Activated CD8-positive, alpha-beta memory T cell treated with anti-CD3 and anti-CD28 coated beads, Interleukin-2, amount 50 U/mL, for 48 hours (primary cell): ENCODE results near the gene FSTL5.

ENCODE experiments used
- DNase-seq: peaks from one replicate; pipeline ENCODE4 v3.0.0-alpha.2; 2020

Gene FSTL5

GRCh38 chr4:161936625-161937550, 226.9 kb downstream of the FSTL5 start:
- no peak for DNase-seq

DNA sequence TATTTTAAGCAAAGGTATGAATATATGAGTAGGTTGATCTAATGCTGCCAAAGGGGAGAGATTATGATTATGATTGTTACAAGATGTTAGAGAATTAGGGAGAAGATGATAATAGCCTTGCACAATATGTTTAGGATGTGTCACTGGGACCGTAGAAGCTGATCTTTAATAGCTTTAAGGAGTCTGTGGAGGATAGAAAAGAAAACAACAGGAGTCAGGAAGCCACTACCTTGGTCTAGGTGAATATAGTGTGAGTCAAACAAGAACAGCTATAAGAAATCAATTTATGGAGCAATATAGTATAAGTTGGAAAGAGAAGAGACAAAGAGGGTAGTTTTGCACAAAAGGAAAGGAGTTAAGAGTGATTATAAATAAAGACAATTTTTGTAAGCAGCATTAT, 232.7 kb downstream of the FSTL5 start:
- no peak for DNase-seq

DNA sequence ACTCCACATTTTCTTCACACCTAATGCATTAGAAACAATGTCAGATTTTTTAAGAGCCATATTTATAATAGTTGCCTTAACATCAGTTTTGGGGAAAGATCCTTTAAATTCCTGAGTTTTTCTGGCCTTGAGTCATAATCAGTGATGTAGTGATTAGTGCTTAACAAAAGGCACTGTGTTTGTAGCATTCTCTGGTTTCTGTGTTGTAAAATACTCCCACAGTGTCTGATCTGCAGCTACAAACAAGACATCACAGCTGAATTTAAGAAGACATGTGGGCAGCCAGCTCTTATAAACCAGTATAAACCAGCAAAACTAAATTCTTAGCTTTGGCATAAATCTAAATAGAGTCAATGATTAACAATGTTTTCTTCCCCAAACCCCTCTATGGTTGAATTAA, 233.8 kb downstream of the FSTL5 start:
- no peak for DNase-seq

- no peak for DNase-seq
Measured at GRCh38 chr4:161926033-161926828, 237.6 kb downstream of the FSTL5 start.

DNA sequence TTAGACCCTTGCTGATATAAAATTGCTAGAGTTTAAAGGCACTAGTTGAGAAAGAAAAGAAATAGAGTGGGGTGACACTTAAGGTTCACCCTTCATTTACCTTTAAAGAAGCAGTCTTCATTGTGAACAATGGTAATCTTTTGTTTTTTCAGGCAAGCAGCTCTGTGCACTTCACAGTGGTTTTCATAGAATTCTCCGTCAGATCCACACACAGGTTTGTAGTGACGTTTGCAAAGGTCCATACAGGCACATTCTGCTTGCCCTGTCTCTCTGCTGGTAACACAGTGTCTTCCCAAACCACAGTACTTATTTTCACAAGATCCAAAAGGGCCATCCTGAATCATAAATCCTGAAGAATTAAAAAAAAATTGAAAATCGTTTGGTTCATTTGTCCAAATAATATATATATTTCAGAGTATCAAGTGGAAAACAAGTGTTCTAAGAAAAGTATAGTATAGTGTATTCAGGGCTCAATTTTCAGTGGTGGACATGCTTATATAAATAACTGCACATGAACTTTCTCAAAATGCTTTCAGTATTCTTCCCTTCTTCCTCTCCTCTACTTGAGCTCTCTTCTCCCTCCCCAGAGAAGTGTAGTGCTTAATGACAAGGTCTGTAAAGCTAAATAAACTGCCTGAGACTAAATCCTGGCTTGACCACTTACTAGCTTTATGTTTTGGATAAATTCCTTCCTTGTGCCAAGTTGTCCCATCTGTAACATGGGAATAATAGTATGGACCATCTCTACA, 243.3 kb downstream of the FSTL5 start:
- no peak for DNase-seq

DNA sequence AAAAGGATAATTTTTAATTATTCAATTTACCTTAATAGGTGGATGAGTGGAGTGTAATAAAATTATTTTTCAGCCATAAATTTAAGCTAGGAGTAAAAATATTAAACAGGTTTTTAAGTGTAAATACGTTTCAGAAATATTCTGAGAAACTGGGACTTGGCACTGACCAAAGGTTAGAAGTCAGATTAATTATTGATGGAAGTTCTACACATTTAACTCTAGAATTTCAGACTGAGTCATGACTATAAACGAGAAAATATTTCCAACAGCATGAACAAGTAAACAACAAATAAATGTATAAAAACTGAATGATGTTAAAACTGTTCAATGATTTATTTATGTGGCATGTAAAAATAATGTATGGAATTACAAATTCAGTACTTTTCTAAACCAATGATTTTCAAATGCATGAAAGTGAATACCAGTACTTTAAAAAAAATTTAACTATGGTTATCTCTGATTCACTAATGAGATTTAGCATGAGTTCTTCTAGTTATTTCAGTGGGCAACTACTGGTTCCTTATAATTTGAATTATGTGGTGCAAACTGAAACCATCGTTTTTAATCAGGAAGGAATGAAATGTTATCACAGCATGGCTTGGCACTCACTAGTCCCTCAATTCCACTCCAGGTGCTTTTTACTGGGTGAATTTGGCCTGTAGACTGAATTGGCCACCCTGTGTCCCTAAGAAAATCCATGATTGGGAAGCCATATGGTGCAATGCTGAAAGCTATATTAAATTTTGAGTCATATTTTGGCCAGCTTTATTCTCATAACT, 244.2 kb downstream of the FSTL5 start:
- no peak for DNase-seq

DNA sequence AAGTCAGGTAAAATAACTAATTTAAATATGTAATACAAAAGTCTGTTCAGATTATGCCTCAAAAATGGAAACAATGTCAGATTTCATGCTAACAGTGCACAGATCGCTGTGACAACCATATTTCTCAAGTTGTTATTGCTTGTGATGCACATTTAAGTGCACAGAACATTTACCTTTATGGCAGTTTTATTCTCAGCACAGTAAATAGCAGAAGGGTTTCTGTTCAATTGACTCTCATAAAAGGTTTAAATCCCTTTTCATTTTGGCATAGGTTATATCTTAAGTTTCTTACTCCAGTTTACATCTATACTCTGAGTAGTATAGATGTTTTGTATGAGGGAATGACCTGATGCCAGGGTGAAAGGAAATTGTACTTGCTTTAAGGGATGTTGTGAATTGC, 247.8 kb downstream of the FSTL5 start:
- DNase-seq, result no peak

DNA sequence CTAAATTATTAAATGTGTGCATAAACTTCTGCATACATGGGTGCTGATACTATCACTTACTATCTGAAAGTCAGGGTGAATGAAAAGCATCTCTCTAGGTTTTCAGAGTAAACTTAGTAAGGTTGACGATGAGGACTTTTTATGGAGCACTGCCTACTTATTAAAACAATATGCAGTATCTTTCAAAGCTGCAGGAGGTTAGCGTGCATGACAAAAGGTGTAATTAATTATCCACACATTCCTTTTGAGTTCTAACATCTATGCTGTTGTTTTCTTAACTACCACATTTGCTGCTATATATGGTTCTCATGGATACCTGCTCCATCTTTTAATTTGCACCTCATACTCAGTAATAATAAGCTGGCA, 256.2 kb downstream of the FSTL5 start:
- DNase-seq, result no peak

- no peak for DNase-seq
Measured at GRCh38 chr4:161906836-161907589, 256.8 kb downstream of the FSTL5 start.

- DNase-seq, result no peak
Measured at GRCh38 chr4:161900110-161900509, 263.7 kb downstream of the FSTL5 start.

DNA sequence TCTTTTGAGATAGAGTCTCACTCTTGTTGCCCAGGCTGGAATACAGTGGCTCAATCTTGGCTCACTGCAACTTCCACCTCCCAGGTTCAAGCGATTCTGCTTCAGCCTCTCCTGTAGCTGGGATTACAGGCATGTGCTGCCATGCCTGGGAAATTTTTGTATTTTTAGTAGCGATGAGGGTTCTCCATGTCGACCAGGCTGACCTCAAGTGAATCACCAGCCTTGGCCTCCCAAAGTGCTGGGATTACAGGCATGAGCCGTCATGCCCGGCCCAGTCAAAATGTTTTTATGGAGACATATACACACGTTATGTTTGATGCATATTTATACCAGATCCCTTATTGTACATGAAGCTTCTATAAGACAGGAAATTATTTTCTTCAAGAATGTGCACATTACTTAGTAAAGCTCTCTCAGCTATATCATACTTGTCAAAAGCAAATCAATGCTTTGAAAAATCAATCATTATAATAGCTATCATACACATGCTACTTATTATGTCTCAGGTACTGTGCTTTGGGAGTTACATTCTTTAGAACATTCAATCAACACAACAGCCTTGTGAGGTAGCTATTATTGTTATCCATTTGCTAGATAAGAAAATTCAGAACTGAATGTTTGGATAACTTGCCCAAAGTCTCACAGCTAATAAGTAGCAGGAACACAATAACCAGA, 269.2 kb downstream of the FSTL5 start:
- no peak for DNase-seq

GRCh38 chr4:161894014-161894413, 269.8 kb downstream of the FSTL5 start:
- no peak for DNase-seq

- DNase-seq, result no peak
Measured at GRCh38 chr4:161893566-161893965, 270.2 kb downstream of the FSTL5 start.

- no peak for DNase-seq
Measured at GRCh38 chr4:161892951-161893350, 270.8 kb downstream of the FSTL5 start.

DNA sequence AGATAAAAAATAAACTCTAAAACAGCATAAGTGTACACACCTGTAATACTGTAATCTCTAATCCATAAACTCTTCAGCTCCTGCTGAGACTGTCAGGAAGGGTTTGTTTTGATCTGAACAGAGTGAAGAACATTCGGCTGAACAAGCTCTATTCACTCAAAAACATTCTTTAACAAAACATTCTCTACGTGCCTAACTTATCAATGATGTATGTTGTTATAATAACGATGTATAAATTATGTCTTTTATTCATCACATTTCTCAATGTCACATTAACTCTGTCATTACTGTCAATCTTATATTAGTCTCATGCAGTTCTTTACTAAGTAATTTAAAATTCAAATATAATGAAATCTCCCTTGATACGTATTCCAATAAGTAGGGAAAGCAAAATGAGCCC, 280.6 kb downstream of the FSTL5 start:
- no peak for DNase-seq

DNA sequence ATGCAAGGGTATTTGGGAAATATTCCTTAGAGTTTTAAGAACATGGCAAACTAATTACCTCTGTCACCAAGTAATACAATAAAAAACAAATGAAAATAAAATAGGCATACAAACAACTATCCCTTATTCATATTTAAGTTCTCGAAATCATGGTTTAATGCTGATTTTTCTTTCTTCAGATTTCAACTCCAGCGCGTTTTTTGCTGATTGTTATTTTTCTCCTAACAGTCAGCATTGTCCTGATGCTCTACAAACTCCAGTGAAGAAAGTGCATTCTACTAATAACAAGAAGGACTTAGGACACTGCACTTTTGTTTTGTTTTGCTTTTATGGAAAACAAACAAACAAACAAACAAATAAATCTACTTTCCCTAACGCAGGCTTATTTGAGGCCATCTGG, 282.4 kb downstream of the FSTL5 start:
- no peak for DNase-seq

DNA sequence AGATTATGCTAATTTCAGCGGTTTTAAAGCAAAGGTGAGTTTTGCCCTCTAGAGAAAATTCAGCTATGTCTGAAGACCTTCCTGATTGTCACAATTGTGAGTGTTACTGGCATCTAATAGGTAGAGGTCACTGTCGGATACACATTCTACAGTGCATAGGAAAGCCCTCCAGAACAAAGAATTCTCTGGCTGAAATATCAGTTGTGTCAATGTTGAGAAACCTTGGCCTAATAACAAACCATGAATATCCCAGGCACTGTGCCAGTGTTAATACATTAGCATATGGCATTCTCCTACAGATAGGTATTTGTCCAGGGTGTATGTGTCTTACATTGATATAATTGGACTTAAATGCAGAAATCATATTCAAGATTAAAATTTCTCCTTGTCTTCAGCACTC, 294.3 kb downstream of the FSTL5 start:
- no peak for DNase-seq

GRCh38 chr4:161856711-161857326, 307.0 kb downstream of the FSTL5 start:
- DNase-seq, result no peak

GRCh38 chr4:161850631-161851030, 313.2 kb downstream of the FSTL5 start:
- no peak for DNase-seq

DNA sequence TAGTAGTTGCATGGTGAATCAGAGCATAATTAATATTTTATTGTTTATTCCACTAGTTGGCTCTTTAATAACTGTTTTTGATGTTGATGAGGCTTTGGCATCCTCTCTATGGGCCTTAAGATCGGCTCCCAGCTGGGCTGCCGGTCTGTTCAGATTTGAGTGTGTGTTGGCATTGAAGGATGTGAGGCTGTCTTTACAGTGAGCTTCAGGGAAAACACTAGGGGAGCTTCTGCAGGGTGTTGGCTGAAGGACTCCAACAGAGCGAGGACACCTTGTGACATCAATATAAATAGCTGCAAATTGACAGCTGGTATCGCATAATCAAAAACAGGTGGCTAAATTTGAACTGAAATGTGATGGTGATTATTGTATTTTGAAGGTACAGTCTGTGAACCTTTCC, 322.0 kb downstream of the FSTL5 start:
- DNase-seq, result no peak

DNA sequence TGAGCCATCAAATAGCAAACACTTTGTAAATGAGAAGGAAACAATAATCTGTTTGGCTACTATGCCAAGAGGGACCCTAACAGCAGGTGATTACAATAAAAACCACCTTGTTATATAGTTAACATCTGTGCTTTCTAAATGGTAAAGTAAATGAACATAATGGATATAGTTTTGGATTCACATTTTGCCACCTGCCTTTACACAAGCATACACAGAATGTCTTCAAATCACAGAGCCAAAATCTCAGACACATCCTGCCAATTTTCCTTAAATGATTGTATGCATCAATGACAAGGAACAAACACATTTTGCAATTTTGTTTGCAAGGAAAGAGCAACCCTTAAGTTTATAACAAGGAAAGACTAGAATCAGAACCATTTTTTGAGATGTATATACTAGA, 334.2 kb downstream of the FSTL5 start:
- no peak for DNase-seq
